Measurements from ENCODE around the gene FXYD4.
"Not testable (repeated sequence)": the region's sequence is repeated elsewhere in the genome, so short reads cannot be mapped to it uniquely, and the experiment has no call there.

FXYD4 gene

DNA sequence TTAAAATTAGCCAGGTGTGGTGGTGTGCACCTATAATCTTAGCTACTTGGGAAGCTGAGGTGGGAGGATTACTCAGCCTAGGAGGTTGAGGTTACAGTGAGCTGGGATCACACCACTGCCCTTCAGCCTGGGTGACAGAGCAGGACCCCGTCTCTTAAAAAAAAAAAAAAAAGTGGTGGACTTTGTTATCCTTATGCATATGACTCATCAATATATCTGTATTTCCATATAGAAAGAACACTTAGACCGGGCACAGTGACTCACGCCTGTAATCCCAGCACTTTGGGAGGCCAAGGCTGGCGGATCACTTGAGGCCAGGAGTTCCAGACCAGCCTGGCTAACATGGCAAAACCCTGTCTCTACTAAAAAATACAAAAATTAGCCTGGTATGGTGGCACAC, 50.5 kb downstream of the FXYD4 start:
- not testable (repeated sequence) for DNase-seq

DNA sequence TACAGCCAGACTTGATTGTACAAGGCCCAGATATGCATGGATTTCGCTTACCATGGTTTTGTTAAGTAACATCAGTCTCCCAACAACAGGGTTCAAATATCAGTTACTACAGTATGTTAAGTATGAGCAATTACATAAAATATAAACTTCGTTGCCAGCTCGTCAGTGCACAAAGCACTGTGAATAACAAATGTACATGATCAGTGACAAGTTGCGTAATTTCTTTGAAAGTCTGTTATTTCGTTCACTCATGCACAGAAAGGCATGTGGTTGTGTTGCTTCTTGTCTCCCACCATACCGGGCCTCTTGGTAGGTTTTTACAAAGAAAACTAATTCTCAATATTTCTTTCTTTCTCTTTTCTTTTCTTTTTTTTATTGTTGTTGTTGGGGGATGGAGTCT, 53.0 kb downstream of the FXYD4 start:
- DNase-seq, result no peak

Measured in COR-L47 (cell line).